ENCODE results near the gene CASZ1. TPM values are rescaled to one million over a fixed set of nuclear protein-coding genes. Genes with fewer than 3 reads are reported as not detected.

Gene CASZ1
- total RNA-seq, 1 experiment from 2014 or later: 3.9 TPM

DNA sequence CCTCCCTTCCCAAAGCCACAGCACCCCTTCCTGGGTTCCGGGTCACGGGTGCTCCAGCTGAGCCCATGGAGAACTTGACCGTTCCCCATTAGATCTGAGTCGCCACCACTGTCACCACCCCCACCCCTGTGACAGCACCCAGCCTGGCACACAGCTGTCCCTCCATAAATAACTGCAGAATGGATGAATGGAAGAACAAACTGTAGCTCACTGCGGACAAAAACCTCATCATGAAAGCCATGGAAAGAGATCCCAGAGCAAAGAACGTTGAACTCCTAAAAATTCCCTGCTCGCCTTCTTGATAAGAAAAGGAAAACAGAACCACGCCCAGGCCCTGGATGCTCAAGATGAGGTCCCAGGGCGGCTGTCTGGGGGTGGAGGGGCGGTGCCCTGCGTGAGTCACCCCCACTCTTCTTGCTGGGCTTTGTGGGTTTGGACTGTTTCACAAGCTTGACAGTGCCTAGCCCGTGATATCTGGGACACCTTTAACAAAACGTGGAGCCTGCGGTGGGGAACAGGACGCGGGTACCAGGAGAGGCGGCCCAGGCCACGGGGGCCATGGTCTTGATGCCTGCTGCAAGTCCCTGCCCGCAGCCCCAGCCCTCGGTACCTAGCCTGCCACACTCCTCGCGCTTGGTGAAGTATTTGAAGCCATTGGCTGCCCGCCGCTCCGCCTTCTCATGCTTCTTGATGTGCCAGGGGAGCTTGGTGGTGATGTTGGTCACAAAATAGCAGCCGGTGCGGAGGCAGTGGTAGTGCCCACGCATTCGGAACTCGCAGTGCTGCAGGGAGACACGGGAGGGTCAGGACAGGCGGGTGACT, 151.9 kb downstream of the CASZ1 start:
- no peaks in the 10 kb centered on the region for H3K36me3 Mint-ChIP-seq (ENCODE audit: insufficient read depth in 1 of 3, low read depth in 3 of 3)
- H2BK12ac ChIP-seq (ENCODE audit: insufficient read length, low read depth, low read length): no peak overlapping the region
- WGBS (ENCODE audit: extremely low coverage, insufficient read length, low lambda C conversion rate): no CpG with 5 or more reads among the region's 32 CpGs
- H4K8ac ChIP-seq (replicated peaks; ENCODE audit: insufficient read length, low read depth, low read length): no peak overlapping the region
- H4K91ac ChIP-seq (ENCODE audit: insufficient read length, low read depth, low read length): no peak overlapping the region
- H3K27ac ChIP-seq (ENCODE audit: insufficient read length, low read depth, low read length): no peak overlapping the region
- H3K27me3 ChIP-seq (ENCODE audit: insufficient read depth, low read length): peaks cover 4% of the 10 kb centered on the region; the same call in 1 of the 2 replicates
- no peak overlapping the region for H3K4ac ChIP-seq (ENCODE audit: low read depth, low read length)
- H3K27ac Mint-ChIP-seq: no peak overlapping the region
- no peak overlapping the region; the same call in 1 of the 2 replicates for H3K14ac ChIP-seq (ENCODE audit: insufficient read depth, low read length)
- H2BK20ac ChIP-seq (ENCODE audit: low read depth, low read length, poor library complexity, severe bottlenecking): no peak overlapping the region
- H3K79me2 ChIP-seq (ENCODE audit: insufficient read depth, low read length): no peaks in the 10 kb centered on the region
- H3K79me1 ChIP-seq (ENCODE audit: insufficient read depth, low read depth, low read length, poor library complexity, severe bottlenecking): no peaks in the 10 kb centered on the region
- H2AFZ ChIP-seq (ENCODE audit: low read length): no peak overlapping the region
- H2BK15ac ChIP-seq (ENCODE audit: low read depth, low read length): no peak overlapping the region
- no peak overlapping the region for H3T11ph ChIP-seq (ENCODE audit: low read length)
- H3K9ac ChIP-seq (ENCODE audit: extremely low read depth, insufficient read length, low read length): no peak overlapping the region
- no peaks in the 10 kb centered on the region for H4K20me1 ChIP-seq (ENCODE audit: control insufficient read depth, insufficient read depth, insufficient read length)
- no peaks in the 10 kb centered on the region for H3K4me1 ChIP-seq (ENCODE audit: insufficient read depth, low read length)
- no peaks in the 10 kb centered on the region for H3K9me3 ChIP-seq (ENCODE audit: control insufficient read depth, low read depth, low read length)
- TF ChIP-seq CTCF (conservative IDR thresholded peaks at IDR 0.05): no peak
- no peak for DNase-seq
- no peak overlapping the region for H3K56ac ChIP-seq (ENCODE audit: insufficient read length, low read depth, low read length)
- H4K5ac ChIP-seq (ENCODE audit: insufficient read length, low read depth, low read length): no peak overlapping the region
- H3K4me1 Mint-ChIP-seq: peaks cover 4 to 19% of the 10 kb centered on the region in 2 experiments
- H3K18ac ChIP-seq (ENCODE audit: insufficient read length, low read depth, low read length): no peak overlapping the region
- H3K23me2 ChIP-seq (ENCODE audit: insufficient read length, low read depth, low read length, poor library complexity, severe bottlenecking): peaks cover 4% of the 10 kb centered on the region
- no peak overlapping the region; a peak in 1 of 5 replicates for H3K4me3 Mint-ChIP-seq
- H2BK120ac ChIP-seq (ENCODE audit: low read depth, low read length, poor library complexity, severe bottlenecking): no peak overlapping the region
- no peak overlapping the region for H3K23ac ChIP-seq (ENCODE audit: insufficient read length, low read depth, low read length)
- H2BK5ac ChIP-seq (ENCODE audit: insufficient read length, low read length): no peak overlapping the region
- H3K27me3 Mint-ChIP-seq (ENCODE audit: low read depth): peaks cover 17% of the 10 kb centered on the region
- H3K4me2 ChIP-seq (ENCODE audit: insufficient read depth, insufficient read length, low read length): no peak overlapping the region
- no peaks in the 10 kb centered on the region for H3K9me3 Mint-ChIP-seq
- H2AK5ac ChIP-seq (ENCODE audit: insufficient read length, low read length): no peak overlapping the region

All from H9 (cell line).